HepG2 (cell line): ENCODE results near the gene NBR1. TPM values are rescaled to one million over a fixed set of nuclear protein-coding genes. Genes with fewer than 3 reads are reported as not detected.
A peak's percentile ranks its signal among the peaks of the same experiment; 100 is the strongest.

Experiments used
- ARNT2 ChIP-seq: sonication (generic); formaldehyde crosslinking; IDR thresholded peaks from 2 replicates; pipeline ENCODE4 v1.8.0; 2022; ENCODE audit warnings: mild to moderate bottlenecking, low read depth, missing genetic modification reagents, moderate library complexity
- CBFB ChIP-seq: sonication (generic); formaldehyde crosslinking; IDR thresholded peaks from 2 replicates; pipeline ENCODE4 v1.4.0; 2020; ENCODE audit warnings: missing genetic modification reagents
- HNRNPH1 ChIP-seq: fragments of 200-400 bp; formaldehyde crosslinking; optimal IDR thresholded peaks from 2 replicates; pipeline ENCODE3; 2017; ENCODE audit warnings: mild to moderate bottlenecking, low read depth, low read length
- HNRNPL ChIP-seq: fragments of 200-400 bp; formaldehyde crosslinking; IDR thresholded peaks from 2 replicates; pipeline ENCODE4 v1.6.1; 2017; ENCODE audit warnings: mild to moderate bottlenecking, low read depth, low read length
- JUNB ChIP-seq: sonication (generic); formaldehyde crosslinking; IDR thresholded peaks from 2 replicates; pipeline ENCODE4 v1.8.0; 2022; ENCODE audit warnings: missing genetic modification reagents, mild to moderate bottlenecking, borderline replicate concordance
- KDM5A ChIP-seq: fragments of 200-600 bp; sonication (generic); IDR thresholded peaks from 2 replicates; pipeline ENCODE4 v1.7.0; 2018; ENCODE audit warnings: antibody characterized with exemption, mild to moderate bottlenecking, low read length, borderline replicate concordance
- KLF6 ChIP-seq: IDR thresholded peaks from 2 replicates; pipeline ENCODE4 v1.8.0; 2016; ENCODE audit warnings: missing biosample characterization, missing genetic modification reagents
- MAFF ChIP-seq: IDR thresholded peaks from 2 replicates; pipeline ENCODE4 v1.6.1; 2011; ENCODE audit warnings: low read depth, low read length, improper control_type of control experiment
- MED8 ChIP-seq: sonication (generic); formaldehyde crosslinking; IDR thresholded peaks from 2 replicates; pipeline ENCODE4 v1.8.1; 2023; ENCODE audit warnings: mild to moderate bottlenecking, missing genetic modification reagents; ENCODE audit not compliant: insufficient replicate concordance
- NFATC3 ChIP-seq: sonication (generic); formaldehyde crosslinking; IDR thresholded peaks from 2 replicates; pipeline ENCODE4 v1.5.1; 2020; ENCODE audit warnings: mild to moderate bottlenecking, missing genetic modification reagents
- NFKB2 ChIP-seq: sonication (generic); formaldehyde crosslinking; IDR thresholded peaks from 2 replicates; pipeline ENCODE4 v1.4.0; 2020; ENCODE audit warnings: missing genetic modification reagents, borderline replicate concordance
- PCBP2 ChIP-seq: fragments of 200-400 bp; formaldehyde crosslinking; optimal IDR thresholded peaks from 2 replicates; pipeline ENCODE3; 2018; ENCODE audit warnings: low read length, low read depth; ENCODE audit not compliant: poor library complexity, severe bottlenecking
- SP2 ChIP-seq: sonication (generic); formaldehyde crosslinking; IDR thresholded peaks from 2 replicates; pipeline ENCODE4 v1.5.1; 2020; ENCODE audit warnings: mild to moderate bottlenecking, missing genetic modification reagents
- TAF1 ChIP-seq: sonication (generic); formaldehyde crosslinking; IDR thresholded peaks from 2 replicates; pipeline ENCODE4 v1.4.0; 2020; ENCODE audit warnings: missing genetic modification reagents
- ZMAT3 ChIP-seq: sonication (generic); formaldehyde crosslinking; conservative IDR thresholded peaks from 2 replicates; pipeline ENCODE4 v1.7.0; 2021; ENCODE audit warnings: missing genetic modification reagents
- ZNF224 ChIP-seq: sonication (generic); formaldehyde crosslinking; IDR thresholded peaks from 2 replicates; pipeline ENCODE4 v1.5.0; 2020; ENCODE audit warnings: mild to moderate bottlenecking, missing genetic modification reagents
- ZNF263 ChIP-seq: sonication (generic); formaldehyde crosslinking; IDR thresholded peaks from 2 replicates; pipeline ENCODE4 v1.4.0; 2020; ENCODE audit warnings: missing genetic modification reagents
- ZNF292 ChIP-seq: sonication (generic); formaldehyde crosslinking; IDR thresholded peaks from 2 replicates; pipeline ENCODE4 v1.8.1; 2022; ENCODE audit warnings: mild to moderate bottlenecking, low read depth, missing genetic modification reagents, borderline replicate concordance
- ZNF614 ChIP-seq: IDR thresholded peaks from 2 replicates; pipeline ENCODE4 v1.6.1; 2018; ENCODE audit warnings: missing biosample characterization, missing genetic modification reagents, inconsistent platforms, borderline replicate concordance
- ZNF687 ChIP-seq: sonication (generic); formaldehyde crosslinking; IDR thresholded peaks from 2 replicates; pipeline ENCODE4 v1.5.1; 2020; ENCODE audit warnings: mild to moderate bottlenecking, missing genetic modification reagents, moderate library complexity
- ZNF781 ChIP-seq: sonication (generic); formaldehyde crosslinking; IDR thresholded peaks from 2 replicates; pipeline ENCODE4 v1.5.1; 2020; ENCODE audit warnings: borderline replicate concordance, mild to moderate bottlenecking, missing genetic modification reagents; ENCODE audit errors: not compliant biosample characterization
- ZNF790 ChIP-seq: sonication (generic); formaldehyde crosslinking; IDR thresholded peaks from 2 replicates; pipeline ENCODE4 v1.8.0; 2022; ENCODE audit warnings: missing genetic modification reagents, mild to moderate bottlenecking, borderline replicate concordance
- ZNF891 ChIP-seq: sonication (generic); formaldehyde crosslinking; IDR thresholded peaks from 2 replicates; pipeline ENCODE4 v1.5.0; 2020; ENCODE audit warnings: mild to moderate bottlenecking, missing genetic modification reagents
- ZSCAN21 ChIP-seq: sonication (generic); formaldehyde crosslinking; IDR thresholded peaks from 2 replicates; pipeline ENCODE4 v1.8.0; 2022; ENCODE audit warnings: mild to moderate bottlenecking, missing genetic modification reagents, moderate library complexity, borderline replicate concordance
- polyA plus RNA-seq, 8 experiments: library from polyadenylated mRNA; depleted of rRNA in 3 of 8; stranded (reverse) in 7 of 8; unstranded in 1 of 8; fragments of >200 nt; fragmentation: Illumina TruSeq in 4 of 8; extraction: Trizol in 4 of 8; gene quantifications; 2 replicates each; pipeline versions ENCODE4 v1.2.1 to v1.2.3, GENCODE V29; 2011 to 2016; ENCODE audit warnings: low read depth in 4 of 8, missing spikeins in 1 of 8, mixed read lengths in 1 of 8; ENCODE audit not compliant: insufficient read depth in 1 of 8
- total RNA-seq, 5 experiments: library from RNA; depleted of rRNA; stranded (reverse); fragments of >200 nt; fragmentation: Illumina TruSeq; extraction: Trizol; gene quantifications; 2 replicates each; pipeline ENCODE4 v1.2.3, GENCODE V29; 2016; ENCODE audit warnings: low read depth in 1 of 5

Gene NBR1
- total and polyA plus RNA-seq, 2 of the 13 experiments (the other 11 are each of a cell fraction or from before 2014, with no cell fraction given) = 51.7 to 121 TPM

GRCh38 chr17:43170766-43171585 lies at the start of gene NBR1 (continued):
- TF ChIP-seq ZSCAN21 (CRISPR knock-in tag) (peak; percentile 77; the same call in 1 of the 2 replicates), KDM5A (peak; percentile 78), CBFB (CRISPR knock-in tag) (peak; percentile 70; the same call in 1 of the 2 replicates), PCBP2 (no peak), NFKB2 (CRISPR knock-in tag) (peak; percentile 65; the same call in 1 of the 2 replicates), ZNF687 (CRISPR knock-in tag) (peak; percentile 92), SP2 (CRISPR knock-in tag) (peak; percentile 96), ZNF614 (CRISPR knock-in tag) (0 out of 2 replicates have a peak, but pooled peaks have one; percentile 51), JUNB (0 out of 2 replicates have a peak, but pooled peaks have one; percentile 49), ZNF263 (CRISPR knock-in tag) (peak; percentile 28; the same call in 1 of the 2 replicates), ZMAT3 (CRISPR knock-in tag) (peak; percentile 50; the same call in 1 of the 2 replicates), HNRNPL (peak; percentile 49; the same call in 1 of the 2 replicates), TAF1 (CRISPR knock-in tag) (peak; percentile 81), MAFF (no peak), ZNF891 (CRISPR knock-in tag) (peak; percentile 87; the same call in 1 of the 2 replicates), HNRNPH1 (peak; percentile 31), ARNT2 (CRISPR knock-in tag) (peak; percentile 65), ZNF224 (CRISPR knock-in tag) (peak; percentile 28; the same call in 1 of the 2 replicates), KLF6 (CRISPR knock-in tag) (no peak), MED8 (CRISPR knock-in tag) (no peak), NFATC3 (CRISPR knock-in tag) (0 out of 2 replicates have a peak, but pooled peaks have one; percentile 41), ZNF790 (peak; percentile 89; the same call in 1 of the 2 replicates), ZNF781 (CRISPR knock-in tag) (no peak), ZNF292 (CRISPR knock-in tag) (peak; percentile 65; the same call in 1 of the 2 replicates)
